B cell (primary cell): Measurements from ENCODE around the gene PLXNB1. TPM values are rescaled to one million over a fixed set of nuclear protein-coding genes. Genes with fewer than 3 reads are reported as not detected.

Source experiments
- ATAC-seq: fragments of 200-7000 bp; cut with Tn5 transposase; one replicate; pipeline ENCODE4 v1.10.0; 2021; ENCODE audit warnings: low read depth, mild to moderate bottlenecking, moderate number of reproducible peaks, moderate library complexity
- CTCF ChIA-PET: fragments of 350-600 bp; sonication (Branson Sonifier 250); formaldehyde crosslinking; loops from one replicate; lab custom pipeline; 2021; ENCODE audit warnings: antibody characterized with exemption, inconsistent platforms; lab: Charles Lee
- POLR2A ChIA-PET: fragments of 350-600 bp; sonication (Branson Sonifier 250); formaldehyde crosslinking; loops from one replicate; lab custom pipeline; 2021; ENCODE audit warnings: antibody characterized with exemption; lab: Charles Lee
- DNase-seq: peaks from one replicate; pipeline ENCODE4 v3.0.0; 2013
- H2AFZ ChIP-seq: 2 replicates; pipeline ENCODE4 v1.6.1; 2012; ENCODE audit warnings: mild to moderate bottlenecking, low read depth, low read length; ENCODE audit not compliant: insufficient read depth, poor library complexity, severe bottlenecking
- H3K27ac ChIP-seq, 2 donors: 1 replicate in 1 of 2; 2 replicates in 1 of 2; pipeline ENCODE4 v1.5.1; 2012 to 2013; ENCODE audit warnings: low read length in 2 of 2, mild to moderate bottlenecking in 2 of 2, moderate library complexity in 1 of 2
- H3K27me3 ChIP-seq, 4 experiments: fragments of 200-600 bp in 1 of 4; sonication (generic) in 1 of 4; replicated peaks in 1 of 4; 1 replicate in 2 of 4; 2 replicates in 2 of 4; pipeline versions ENCODE4 v1.6.1 to v1.7.0; 2013 to 2016; ENCODE audit warnings: low read length in 3 of 4, mild to moderate bottlenecking in 2 of 4, mixed read lengths in 1 of 4, moderate library complexity in 1 of 4; ENCODE audit not compliant: insufficient read depth in 4 of 4, control insufficient read depth in 3 of 4; ENCODE audit errors: control extremely low read depth in 1 of 4
- H3K36me3 ChIP-seq, 2 experiments: replicated peaks in 1 of 2; 1 replicate in 1 of 2; 2 replicates in 1 of 2; pipeline versions ENCODE4 v1.6.1 to v1.7.1; 2013; ENCODE audit warnings: low read length in 1 of 2; ENCODE audit not compliant: insufficient read depth in 2 of 2, control insufficient read depth in 1 of 2; ENCODE audit errors: control extremely low read depth in 1 of 2, extremely low read depth in 1 of 2
- H3K4me1 ChIP-seq, 2 donors: fragments of 200-600 bp in 1 of 2; sonication (generic) in 1 of 2; 1 replicate in 1 of 2; 2 replicates in 1 of 2; pipeline versions ENCODE4 v1.5.1 to v1.6.1; 2013 to 2017; ENCODE audit warnings: low read length in 2 of 2; ENCODE audit not compliant: control insufficient read depth in 2 of 2, insufficient read depth in 2 of 2
- H3K4me2 ChIP-seq: replicated peaks from 2 replicates; pipeline ENCODE3; 2012; ENCODE audit warnings: mild to moderate bottlenecking, low read depth, low read length; ENCODE audit not compliant: poor library complexity, severe bottlenecking
- H3K4me3 ChIP-seq, 5 experiments: fragments of 200-600 bp in 1 of 5; sonication (generic) in 1 of 5; 1 replicate in 3 of 5; 2 replicates in 2 of 5; pipeline versions ENCODE4 v1.5.1 to v1.7.0; 2011 to 2016; ENCODE audit warnings: low read length in 4 of 5, mild to moderate bottlenecking in 4 of 5, low read depth in 2 of 5, control low read depth in 1 of 5, moderate library complexity in 1 of 5; ENCODE audit not compliant: insufficient read depth in 1 of 5; ENCODE audit errors: control extremely low read depth in 1 of 5, extremely low read depth in 1 of 5
- H3K79me2 ChIP-seq: fragments of 200-600 bp; sonication (generic); one replicate; pipeline ENCODE4 v1.6.0; 2016; ENCODE audit warnings: low read length; ENCODE audit not compliant: control insufficient read depth, insufficient read depth
- H3K9ac ChIP-seq: fragments of 200-600 bp; sonication (generic); 2 replicates; pipeline ENCODE4 v1.6.1; 2017; ENCODE audit warnings: mild to moderate bottlenecking, low read length, moderate library complexity
- H3K9me3 ChIP-seq, 3 donors: one replicate each; pipeline versions ENCODE4 v1.6.1 to v1.7.1; 2013; ENCODE audit warnings: low read length in 2 of 3; ENCODE audit not compliant: control insufficient read depth in 2 of 3, insufficient read depth in 1 of 3; ENCODE audit errors: control extremely low read depth in 1 of 3
- H4K20me1 ChIP-seq: 2 replicates; pipeline ENCODE4 v1.6.0; 2012; ENCODE audit warnings: mild to moderate bottlenecking, low read length; ENCODE audit not compliant: insufficient read depth, control insufficient read depth, poor library complexity, severe bottlenecking
- H3K27ac Mint-ChIP-seq: one replicate; pipeline ENCODE4 v1.8.0; 2021; ENCODE audit warnings: mixed read lengths
- H3K27me3 Mint-ChIP-seq: one replicate; pipeline ENCODE4 v1.8.0; 2021; ENCODE audit warnings: mixed read lengths
- H3K4me1 Mint-ChIP-seq: one replicate; pipeline ENCODE4 v1.8.0; 2021; ENCODE audit warnings: mixed read lengths
- H3K4me3 Mint-ChIP-seq: one replicate; pipeline ENCODE4 v1.8.0; 2021; ENCODE audit warnings: mixed read lengths
- H3K9me3 Mint-ChIP-seq: one replicate; pipeline ENCODE4 v1.8.0; 2022; ENCODE audit warnings: mixed read lengths; ENCODE audit not compliant: insufficient read depth
- CTCF ChIP-seq: fragments of 200-600 bp; IDR thresholded peaks from one replicate; pipeline ENCODE4 v1.8.0; 2022; ENCODE audit warnings: antibody characterized with exemption, mild to moderate bottlenecking
- EZH2 ChIP-seq: IDR thresholded peaks from 2 replicates; pipeline ENCODE4 v1.6.1; 2012; ENCODE audit warnings: borderline replicate concordance, low read depth, mild to moderate bottlenecking, moderate library complexity, low read length; ENCODE audit not compliant: insufficient read depth, poor library complexity, severe bottlenecking
- WGBS: methylation state at CpG from one replicate; pipeline ENCODE4 v1.1.5; 2013; ENCODE audit warnings: missing lambda C conversion rate; ENCODE audit not compliant: insufficient coverage; 5-methylcytosine and 5-hydroxymethylcytosine counted together
- intact Hi-C: fragments of 100-400 bp; cut with micrococcal nuclease; formaldehyde crosslinking; loops from one replicate; pipeline ENCODE4 v1.10.0; 2022
- polyA plus RNA-seq: library from polyadenylated mRNA; depleted of rRNA; stranded (reverse); fragments of >200 nt; gene quantifications from 2 replicates; pipeline ENCODE4 v1.2.3, GENCODE V29; 2012
- total RNA-seq, 2 donors: library from RNA; stranded (reverse); fragments of 120-200 nt in 1 of 2; gene quantifications; 1 replicate in 1 of 2; 2 replicates in 1 of 2; pipeline versions ENCODE4 v1.2.3 to v1.2.4, GENCODE V29; 2013 to 2022

PLXNB1 gene
- total and polyA plus RNA-seq, 2 donors (not counting 1 experiment from before 2014, with no cell fraction given): 0.95 to 5.0 TPM

GRCh38 chr3:48418651-48419050 lies 11.2 kb downstream of the PLXNB1 start:
- Histone ChIP-seq H3K27ac (no peak overlapping the region), H3K4me3 (no peak overlapping the region), H3K9ac (no peak overlapping the region), H3K79me2 (no peaks in the 10 kb centered on the region), H3K36me3 (no peaks in the 10 kb centered on the region), H2AFZ (no peak overlapping the region), H3K9me3 (no peaks in the 10 kb centered on the region), H3K4me2 (no peak overlapping the region), H3K27me3 (no peaks in the 10 kb centered on the region), H3K4me1 (no peaks in the 10 kb centered on the region), H4K20me1 (no peaks in the 10 kb centered on the region)
- intact Hi-C loops: no loop called here
- ChIA-PET CTCF (interaction anchor here (0.7 to 1.3 kb wide), 3 partner anchors 16 to 145 kb away, joined by 3 to 8 read pairs (median 4); no protein-coding TSS in a partner anchor), POLR2A (no interaction called here)
- 91% methylated on average over 9 of the region's 9 CpGs for WGBS
- Mint-ChIP-seq H3K4me1 (no peaks in the 10 kb centered on the region), H3K9me3 (no peaks in the 10 kb centered on the region), H3K27ac (no peak overlapping the region), H3K27me3 (no peaks in the 10 kb centered on the region), H3K4me3 (no peak overlapping the region)
- DNase-seq (no peak), ATAC-seq (no peak)
- TF ChIP-seq EZH2: no peak
- no peak for TF ChIP-seq CTCF

- 96% methylated on average over 17 of the region's 17 CpGs for WGBS
- no peak overlapping the region for H3K4me3 ChIP-seq
Observed at GRCh38 chr3:48418140-48418539, 11.7 kb downstream of the PLXNB1 start.

More at GRCh38 chr3:48418140-48418539, 11.7 kb downstream of the PLXNB1 start:
- no peak for TF ChIP-seq EZH2
- no peak for TF ChIP-seq CTCF
- no peak for DNase-seq
- Mint-ChIP-seq H3K9me3 (no peaks in the 10 kb centered on the region), H3K27ac (no peak overlapping the region), H3K4me3 (no peak overlapping the region), H3K27me3 (no peaks in the 10 kb centered on the region), H3K4me1 (no peaks in the 10 kb centered on the region)
- H3K9me3 ChIP-seq: no peaks in the 10 kb centered on the region
- intact Hi-C loops: no loop called here
- H3K36me3 ChIP-seq: no peaks in the 10 kb centered on the region
- no peak overlapping the region for H3K9ac ChIP-seq
- ChIA-PET CTCF (interaction anchor here (0.7 to 1.2 kb wide), 2 partner anchors 17 to 144 kb away, joined by 3 to 4 read pairs; no protein-coding TSS in a partner anchor), POLR2A (no interaction called here)
- no peak overlapping the region for H3K27ac ChIP-seq
- ATAC-seq: no peak
- H4K20me1 ChIP-seq: no peaks in the 10 kb centered on the region
- H3K4me2 ChIP-seq: no peak overlapping the region
- H3K79me2 ChIP-seq: no peaks in the 10 kb centered on the region
- no peaks in the 10 kb centered on the region for H3K4me1 ChIP-seq
- no peak overlapping the region for H2AFZ ChIP-seq
- H3K27me3 ChIP-seq: no peaks in the 10 kb centered on the region
